Stimulated activated naive CD8-positive, alpha-beta T cell treated with anti-CD3 and anti-CD28 coated beads, Interleukin-15, Interleukin-2, amounts not matched to agents 100 ng/mL and 50 ng/mL, for 24 hours (primary cell): ENCODE measurements around the gene CHMP1A.

Experiments
- H3K27ac Mint-ChIP-seq: one replicate; pipeline ENCODE4 v1.8.0; 2021; ENCODE audit warnings: mild to moderate bottlenecking, mixed read lengths
- H3K27me3 Mint-ChIP-seq: one replicate; pipeline ENCODE4 v1.8.0; 2021; ENCODE audit warnings: mixed read lengths
- H3K36me3 Mint-ChIP-seq: one replicate; pipeline ENCODE4 v1.8.0; 2021; ENCODE audit warnings: low read depth, mixed read lengths
- H3K4me1 Mint-ChIP-seq: one replicate; pipeline ENCODE4 v1.8.0; 2021; ENCODE audit warnings: low read depth, mixed read lengths
- H3K4me3 Mint-ChIP-seq: one replicate; pipeline ENCODE4 v1.8.0; 2021; ENCODE audit warnings: mild to moderate bottlenecking, mixed read lengths
- H3K9me3 Mint-ChIP-seq: one replicate; pipeline ENCODE4 v1.8.0; 2021; ENCODE audit warnings: mixed read lengths

CHMP1A gene

GRCh38 chr16:89633064-89633631 is 24.4 kb downstream of the CHMP1A start:
- Mint-ChIP-seq H3K4me3 (no peak overlapping the region), H3K4me1 (no peaks in the 10 kb centered on the region), H3K36me3 (no peaks in the 10 kb centered on the region), H3K27me3 (no peaks in the 10 kb centered on the region), H3K27ac (no peak overlapping the region), H3K9me3 (no peaks in the 10 kb centered on the region)

- Mint-ChIP-seq H3K9me3 (no peaks in the 10 kb centered on the region), H3K36me3 (no peaks in the 10 kb centered on the region), H3K27me3 (peaks cover 4% of the 10 kb centered on the region), H3K4me1 (no peaks in the 10 kb centered on the region), H3K4me3 (no peak overlapping the region), H3K27ac (no peak overlapping the region)
Observed at GRCh38 chr16:89629827-89630610, 27.5 kb downstream of the CHMP1A start.

GRCh38 chr16:89624777-89625761 is 32.4 kb downstream of the CHMP1A start:
- H3K4me3 Mint-ChIP-seq: no peak overlapping the region
- no peak overlapping the region for H3K27ac Mint-ChIP-seq
- no peaks in the 10 kb centered on the region for H3K36me3 Mint-ChIP-seq

GRCh38 chr16:89623511-89624261 is 33.8 kb downstream of the CHMP1A start:
- Mint-ChIP-seq H3K27ac (no peak overlapping the region), H3K9me3 (no peaks in the 10 kb centered on the region), H3K4me3 (no peak overlapping the region), H3K27me3 (peaks cover 26% of the 10 kb centered on the region), H3K4me1 (no peaks in the 10 kb centered on the region), H3K36me3 (no peaks in the 10 kb centered on the region)

More at GRCh38 chr16:89624777-89625761, 32.4 kb downstream of the CHMP1A start:
- Mint-ChIP-seq H3K4me1 (no peaks in the 10 kb centered on the region), H3K9me3 (no peaks in the 10 kb centered on the region), H3K27me3 (peaks cover 26% of the 10 kb centered on the region)

GRCh38 chr16:89621698-89622409 is 35.7 kb downstream of the CHMP1A start:
- Mint-ChIP-seq H3K4me1 (peaks cover 4% of the 10 kb centered on the region), H3K9me3 (no peaks in the 10 kb centered on the region), H3K27me3 (peaks cover 26% of the 10 kb centered on the region), H3K27ac (no peak overlapping the region), H3K36me3 (no peaks in the 10 kb centered on the region), H3K4me3 (no peak overlapping the region)

GRCh38 chr16:89621136-89621697 is 36.3 kb downstream of the CHMP1A start:
- H3K27ac Mint-ChIP-seq: no peak overlapping the region
- peaks cover 26% of the 10 kb centered on the region for H3K27me3 Mint-ChIP-seq
- no peaks in the 10 kb centered on the region for H3K36me3 Mint-ChIP-seq
- H3K4me3 Mint-ChIP-seq: no peak overlapping the region
- peaks cover 11% of the 10 kb centered on the region for H3K4me1 Mint-ChIP-seq
- H3K9me3 Mint-ChIP-seq: no peaks in the 10 kb centered on the region

GRCh38 chr16:89620406-89620841 is 37.1 kb downstream of the CHMP1A start:
- H3K9me3 Mint-ChIP-seq: no peaks in the 10 kb centered on the region
- peaks cover 26% of the 10 kb centered on the region for H3K27me3 Mint-ChIP-seq
- no peak overlapping the region for H3K4me3 Mint-ChIP-seq
- no peaks in the 10 kb centered on the region for H3K36me3 Mint-ChIP-seq
- H3K27ac Mint-ChIP-seq: no peak overlapping the region
- H3K4me1 Mint-ChIP-seq: peaks cover 13% of the 10 kb centered on the region

- no peak overlapping the region for H3K27ac Mint-ChIP-seq
- no peak overlapping the region for H3K4me3 Mint-ChIP-seq
- H3K9me3 Mint-ChIP-seq: no peaks in the 10 kb centered on the region
- peaks cover 20% of the 10 kb centered on the region for H3K27me3 Mint-ChIP-seq
- no peaks in the 10 kb centered on the region for H3K36me3 Mint-ChIP-seq
- peaks cover 13% of the 10 kb centered on the region for H3K4me1 Mint-ChIP-seq
Observed at GRCh38 chr16:89619840-89620239, 37.7 kb downstream of the CHMP1A start.

- peaks cover 8% of the 10 kb centered on the region for H3K27me3 Mint-ChIP-seq
- no peaks in the 10 kb centered on the region for H3K9me3 Mint-ChIP-seq
- H3K4me3 Mint-ChIP-seq: no peak overlapping the region
- no peak overlapping the region for H3K27ac Mint-ChIP-seq
- no peaks in the 10 kb centered on the region for H3K36me3 Mint-ChIP-seq
- peaks cover 13% of the 10 kb centered on the region for H3K4me1 Mint-ChIP-seq
Observed at GRCh38 chr16:89618109-89618998, 39.2 kb downstream of the CHMP1A start.

GRCh38 chr16:89617036-89617435 is 40.5 kb downstream of the CHMP1A start:
- Mint-ChIP-seq H3K27ac (peak overlapping the region; percentile 65), H3K27me3 (peaks cover under 1% of the 10 kb centered on the region), H3K36me3 (no peaks in the 10 kb centered on the region), H3K9me3 (no peaks in the 10 kb centered on the region), H3K4me1 (peaks cover 13% of the 10 kb centered on the region), H3K4me3 (peak overlapping the region; percentile 43)

GRCh38 chr16:89616623-89617022 is 40.9 kb downstream of the CHMP1A start:
- no peaks in the 10 kb centered on the region for H3K9me3 Mint-ChIP-seq
- peak overlapping the region; percentile 43 for H3K4me3 Mint-ChIP-seq
- peaks cover 13% of the 10 kb centered on the region for H3K4me1 Mint-ChIP-seq
- no peaks in the 10 kb centered on the region for H3K36me3 Mint-ChIP-seq
- no peaks in the 10 kb centered on the region for H3K27me3 Mint-ChIP-seq
- peak overlapping the region; percentile 65 for H3K27ac Mint-ChIP-seq

- H3K4me3 Mint-ChIP-seq: no peak overlapping the region
- H3K27me3 Mint-ChIP-seq: no peaks in the 10 kb centered on the region
- H3K9me3 Mint-ChIP-seq: no peaks in the 10 kb centered on the region
- H3K27ac Mint-ChIP-seq: no peak overlapping the region
- no peaks in the 10 kb centered on the region for H3K36me3 Mint-ChIP-seq
- peaks cover 13% of the 10 kb centered on the region for H3K4me1 Mint-ChIP-seq
Observed at GRCh38 chr16:89615596-89616090, 41.9 kb downstream of the CHMP1A start.

- Mint-ChIP-seq H3K36me3 (no peaks in the 10 kb centered on the region), H3K4me3 (no peak overlapping the region), H3K27me3 (no peaks in the 10 kb centered on the region), H3K9me3 (no peaks in the 10 kb centered on the region), H3K4me1 (peaks cover 13% of the 10 kb centered on the region), H3K27ac (no peak overlapping the region)
Observed at GRCh38 chr16:89615176-89615575, 42.3 kb downstream of the CHMP1A start.
